ENCODE data around the gene EIF4G1. TPM values are rescaled to one million over a fixed set of nuclear protein-coding genes. Genes with fewer than 3 reads are reported as not detected.

Gene EIF4G1
- total and polyA plus RNA-seq, 2 of the 4 experiments (the other 2 are of a cell fraction): 225 to 274 TPM

- H3K9me3 ChIP-seq (ENCODE audit: control insufficient read depth, insufficient read depth, low read length): no peaks in the 10 kb centered on the region
- no peak for ATAC-seq (ENCODE audit: low read depth)
- no peak overlapping the region for H3K4ac ChIP-seq (ENCODE audit: low read depth, low read length)
- no peak overlapping the region for H4K8ac ChIP-seq (ENCODE audit: low read depth in 2 of 2, low read length in 2 of 2)
- no peak overlapping the region for H2AFZ ChIP-seq (replicated peaks; ENCODE audit: low read length, poor library complexity)
- no peak overlapping the region for H2BK15ac ChIP-seq (ENCODE audit: low read depth, low read length)
- H4K91ac ChIP-seq (ENCODE audit: insufficient read depth, low read depth, low read length): no peak overlapping the region
- no peak overlapping the region for H3K4me2 ChIP-seq (ENCODE audit: low read depth, low read length)
- no peak overlapping the region; the same call in 1 of the 2 replicates for H3K23ac ChIP-seq (ENCODE audit: low read depth, low read length)
- 97% methylated on average over 15 of the region's 20 CpGs; no CpG with 5 or more reads in 1 of the 2 experiments for WGBS, 2 experiments (ENCODE audit: extremely low coverage in 2 of 2, insufficient read length in 1 of 2)
- intact Hi-C loops (cut with micrococcal nuclease) (loop anchor here (10.0 kb wide), 1 partner anchor 1428 kb away; no protein-coding TSS in a partner anchor), in situ Hi-C loops (cut with MboI; ENCODE audit: low sequenced_read_pairs) (no loop called here), dilution Hi-C loops (cut with HindIII; ENCODE audit: low sequenced_read_pairs, unreplicated experiment) (no loop called here)
- peaks cover 14% of the 10 kb centered on the region for H3K4me1 ChIP-seq (ENCODE audit: control insufficient read depth, insufficient read depth, low read length)
- no peak overlapping the region for H3K4me3 ChIP-seq (ENCODE audit: insufficient read depth, low read depth, low read length)
- no peak overlapping the region for H2AK9ac ChIP-seq (replicated peaks; ENCODE audit: low read depth, low read length, poor library complexity)
- H3K79me1 ChIP-seq (ENCODE audit: low read depth in 1 of 2, low read length in 2 of 2): peaks cover 0 to 14% of the 10 kb centered on the region in 2 experiments; a peak in 2 of 4 replicates
- H3K27ac ChIP-seq (ENCODE audit: insufficient read depth, low read length): no peak overlapping the region
- no peaks in the 10 kb centered on the region for H3K27me3 ChIP-seq (ENCODE audit: control insufficient read depth, insufficient read depth, low read length)
- BruUV-seq (replicated peaks): no TSS peak
- no peak overlapping the region for H3K18ac ChIP-seq (ENCODE audit: low read depth, low read length)
- H4K5ac ChIP-seq (ENCODE audit: low read depth, low read length): no peak overlapping the region
- H3K36me3 ChIP-seq (ENCODE audit: control insufficient read depth, insufficient read depth, low read length): peaks cover 27% of the 10 kb centered on the region
- H2AK5ac ChIP-seq (ENCODE audit: low read depth, low read length): no peak overlapping the region
- H3K9me1 ChIP-seq (ENCODE audit: insufficient read depth, low read length): peaks cover 3% of the 10 kb centered on the region; the same call in 1 of the 2 replicates
- no peak overlapping the region for H3K56ac ChIP-seq (ENCODE audit: extremely low read depth, insufficient read depth, low read length)
- peaks cover 3% of the 10 kb centered on the region for H4K20me1 ChIP-seq (ENCODE audit: insufficient read depth, low read length)
- no peak for DNase-seq
- ChIA-PET CTCF (no interaction called here), POLR2A (ENCODE audit: unreplicated experiment) (no interaction called here)
- H2BK20ac ChIP-seq (ENCODE audit: low read depth, low read length): no peak overlapping the region
- H3K14ac ChIP-seq (replicated peaks; ENCODE audit: low read depth, low read length): no peak overlapping the region
- no peak overlapping the region for H2BK5ac ChIP-seq (ENCODE audit: low read depth, low read length, poor library complexity, severe bottlenecking)
- TF ChIP-seq FOS (IDR thresholded peaks at IDR 0.05; ENCODE audit: low read depth, low read length) (no peak), RFX5 (IDR thresholded peaks at IDR 0.05; ENCODE audit: low read depth, low read length) (no peak), MXI1 (IDR thresholded peaks at IDR 0.05; ENCODE audit: borderline replicate concordance, low read depth, low read length) (no peak), MAFK (IDR thresholded peaks at IDR 0.05; ENCODE audit: low read depth, low read length) (no peak), POLR2A (IDR thresholded peaks at IDR 0.05; ENCODE audit: low read depth, low read length) (no peak), RAD21 (IDR thresholded peaks at IDR 0.05; ENCODE audit: low read length) (no peak)
- no peak overlapping the region for H2BK120ac ChIP-seq (ENCODE audit: low read depth, low read length)
- H3K9ac ChIP-seq (ENCODE audit: low read depth, low read length): no peak overlapping the region
Observed at GRCh38 chr3:184346480-184347190, 32.2 kb downstream of the EIF4G1 start.

Measured in IMR-90 (cell line).